Measurements from ENCODE around the gene XRCC1. TPM values are rescaled to one million over a fixed set of nuclear protein-coding genes. Genes with fewer than 3 reads are reported as not detected.

The XRCC1 gene
- total RNA-seq, 1 experiment from 2014 or later: 37.4 TPM

DNA sequence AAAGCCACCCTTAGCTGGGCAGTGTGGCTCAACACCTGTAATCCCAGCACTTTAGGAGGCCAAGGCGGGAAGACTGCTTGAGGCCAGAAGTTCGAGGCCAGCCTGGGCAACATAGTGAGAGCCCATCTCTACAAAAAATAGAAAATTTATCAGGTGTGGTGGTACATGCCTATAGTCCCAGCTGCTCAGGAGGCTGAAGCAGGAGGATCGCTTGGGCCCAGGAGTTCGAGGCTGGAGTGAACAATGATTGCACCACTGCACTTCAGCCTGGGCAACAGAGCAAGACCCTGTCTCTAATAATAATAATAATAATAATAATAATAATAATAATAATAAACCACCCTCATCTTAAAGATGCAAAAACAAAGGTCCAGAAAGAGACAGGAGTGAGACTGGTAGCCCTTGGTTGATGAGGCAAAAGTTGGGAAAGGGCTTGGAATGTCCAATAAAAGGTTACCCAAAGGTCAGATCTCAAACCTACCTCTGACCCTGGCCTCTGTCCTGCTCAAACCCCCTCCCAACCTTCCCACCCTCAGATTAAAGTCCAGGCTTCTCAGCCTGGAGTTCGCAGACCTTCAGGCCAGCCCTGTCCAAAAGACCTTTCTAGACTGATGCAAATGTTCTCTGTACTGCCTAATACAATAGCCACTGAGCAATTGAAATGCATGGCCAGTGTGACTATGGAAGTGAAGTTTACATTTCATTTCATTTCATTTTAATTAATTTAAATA lies 33.2 kb downstream of the XRCC1 start:
- no peaks in the 10 kb centered on the region for H3K9me2 ChIP-seq (ENCODE audit: insufficient read depth)
- H3K4me2 ChIP-seq (ENCODE audit: low read length): no peak overlapping the region
- intact Hi-C loops (cut with micrococcal nuclease): no loop called here
- RAD21 ChIA-PET (ENCODE audit: low non-redundant PET in 1 of 2, low total read pairs in 2 of 2, uncharacterized antibody in 2 of 2, unreplicated experiment in 2 of 2): no interaction called here
- peaks cover 3 to 14% of the 10 kb centered on the region in 2 experiments; a peak in 3 of 4 replicates for H3K36me3 ChIP-seq (ENCODE audit: control insufficient read depth in 1 of 2, insufficient read depth in 2 of 2, low read length in 2 of 2)
- POLR2A ChIA-PET: no interaction called here
- no peaks in the 10 kb centered on the region for H3K9me3 ChIP-seq (ENCODE audit: control insufficient read depth in 1 of 2, insufficient read depth in 1 of 2, low read depth in 1 of 2, low read length in 2 of 2)
- H3K27me3 ChIP-seq (ENCODE audit: insufficient read depth, low read length): no peaks in the 10 kb centered on the region
- TF ChIP-seq EZH2 (IDR thresholded peaks at IDR 0.05): no peak
- no peak for TF ChIP-seq YY1 (IDR thresholded peaks at IDR 0.05; ENCODE audit: extremely low read depth, insufficient replicate concordance, low read depth, low read length)
- TF ChIP-seq SIN3A (IDR thresholded peaks at IDR 0.05; ENCODE audit: low read depth): no peak
- TF ChIP-seq CBX3 (IDR thresholded peaks at IDR 0.05; ENCODE audit: low read depth): no peak
- TF ChIP-seq RAD21 (IDR thresholded peaks at IDR 0.05; ENCODE audit: low read depth): no peak
- TF ChIP-seq, protein P1, sequence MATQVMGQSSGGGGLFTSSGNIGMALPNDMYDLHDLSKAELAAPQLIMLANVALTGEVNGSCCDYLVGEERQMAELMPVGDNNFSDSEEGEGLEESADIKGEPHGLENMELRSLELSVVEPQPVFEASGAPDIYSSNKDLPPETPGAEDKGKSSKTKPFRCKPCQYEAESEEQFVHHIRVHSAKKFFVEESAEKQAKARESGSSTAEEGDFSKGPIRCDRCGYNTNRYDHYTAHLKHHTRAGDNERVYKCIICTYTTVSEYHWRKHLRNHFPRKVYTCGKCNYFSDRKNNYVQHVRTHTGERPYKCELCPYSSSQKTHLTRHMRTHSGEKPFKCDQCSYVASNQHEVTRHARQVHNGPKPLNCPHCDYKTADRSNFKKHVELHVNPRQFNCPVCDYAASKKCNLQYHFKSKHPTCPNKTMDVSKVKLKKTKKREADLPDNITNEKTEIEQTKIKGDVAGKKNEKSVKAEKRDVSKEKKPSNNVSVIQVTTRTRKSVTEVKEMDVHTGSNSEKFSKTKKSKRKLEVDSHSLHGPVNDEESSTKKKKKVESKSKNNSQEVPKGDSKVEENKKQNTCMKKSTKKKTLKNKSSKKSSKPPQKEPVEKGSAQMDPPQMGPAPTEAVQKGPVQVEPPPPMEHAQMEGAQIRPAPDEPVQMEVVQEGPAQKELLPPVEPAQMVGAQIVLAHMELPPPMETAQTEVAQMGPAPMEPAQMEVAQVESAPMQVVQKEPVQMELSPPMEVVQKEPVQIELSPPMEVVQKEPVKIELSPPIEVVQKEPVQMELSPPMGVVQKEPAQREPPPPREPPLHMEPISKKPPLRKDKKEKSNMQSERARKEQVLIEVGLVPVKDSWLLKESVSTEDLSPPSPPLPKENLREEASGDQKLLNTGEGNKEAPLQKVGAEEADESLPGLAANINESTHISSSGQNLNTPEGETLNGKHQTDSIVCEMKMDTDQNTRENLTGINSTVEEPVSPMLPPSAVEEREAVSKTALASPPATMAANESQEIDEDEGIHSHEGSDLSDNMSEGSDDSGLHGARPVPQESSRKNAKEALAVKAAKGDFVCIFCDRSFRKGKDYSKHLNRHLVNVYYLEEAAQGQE (IDR thresholded peaks at IDR 0.05; ENCODE audit: low read depth): no peak
- TF ChIP-seq, protein P2, sequence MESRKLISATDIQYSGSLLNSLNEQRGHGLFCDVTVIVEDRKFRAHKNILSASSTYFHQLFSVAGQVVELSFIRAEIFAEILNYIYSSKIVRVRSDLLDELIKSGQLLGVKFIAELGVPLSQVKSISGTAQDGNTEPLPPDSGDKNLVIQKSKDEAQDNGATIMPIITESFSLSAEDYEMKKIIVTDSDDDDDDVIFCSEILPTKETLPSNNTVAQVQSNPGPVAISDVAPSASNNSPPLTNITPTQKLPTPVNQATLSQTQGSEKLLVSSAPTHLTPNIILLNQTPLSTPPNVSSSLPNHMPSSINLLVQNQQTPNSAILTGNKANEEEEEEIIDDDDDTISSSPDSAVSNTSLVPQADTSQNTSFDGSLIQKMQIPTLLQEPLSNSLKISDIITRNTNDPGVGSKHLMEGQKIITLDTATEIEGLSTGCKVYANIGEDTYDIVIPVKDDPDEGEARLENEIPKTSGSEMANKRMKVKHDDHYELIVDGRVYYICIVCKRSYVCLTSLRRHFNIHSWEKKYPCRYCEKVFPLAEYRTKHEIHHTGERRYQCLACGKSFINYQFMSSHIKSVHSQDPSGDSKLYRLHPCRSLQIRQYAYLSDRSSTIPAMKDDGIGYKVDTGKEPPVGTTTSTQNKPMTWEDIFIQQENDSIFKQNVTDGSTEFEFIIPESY (IDR thresholded peaks at IDR 0.05; ENCODE audit: extremely low read depth, insufficient replicate concordance, low read length): no peak
- no peak for TF ChIP-seq POLR2A (IDR thresholded peaks at IDR 0.05; ENCODE audit: borderline replicate concordance, extremely low read depth, insufficient read depth, insufficient read length)
- no peak for TF ChIP-seq ELF1 (IDR thresholded peaks at IDR 0.05; ENCODE audit: borderline replicate concordance, low read depth)
- H3K9ac ChIP-seq (ENCODE audit: low read length): no peak overlapping the region
- no peak for ATAC-seq
- H3K4me1 ChIP-seq (ENCODE audit: control insufficient read depth in 1 of 2, insufficient read depth in 2 of 2, low read length in 2 of 2): no peaks in the 10 kb centered on the region
- H3K79me2 ChIP-seq (ENCODE audit: insufficient read depth, low read length): no peaks in the 10 kb centered on the region
- no peak for DNase-seq (ENCODE audit: low read depth, low spot score)
- no peak overlapping the region for H2AFZ ChIP-seq (ENCODE audit: low read depth, low read length, poor library complexity, severe bottlenecking)
- no peak overlapping the region for H3K4me3 ChIP-seq (replicated peaks in 1 of 2; ENCODE audit: low read depth in 1 of 2, low read length in 2 of 2)
- no peak overlapping the region for H3K27ac ChIP-seq (ENCODE audit: low read depth, low read length)
- H4K20me1 ChIP-seq (ENCODE audit: insufficient read depth): no peaks in the 10 kb centered on the region
- no TSS peak for BruUV-seq (replicated peaks)
- CTCF ChIA-PET: no interaction called here

Measured in HCT116 (cell line).